Fibroblast of lung (primary cell): ENCODE measurements around the gene FAM228A.

Experiments used
- CTCF ChIP-seq, 2 donors: IDR thresholded peaks in 1 of 2; conservative IDR thresholded peaks in 1 of 2; 1 replicate in 1 of 2; 2 replicates in 1 of 2; pipeline ENCODE4 v1.5.1; 2011 to 2012; ENCODE audit warnings: low read length in 2 of 2, control low read depth in 1 of 2, inconsistent platforms in 1 of 2, low read depth in 1 of 2, mild to moderate bottlenecking in 1 of 2
- EZH2 ChIP-seq: IDR thresholded peaks from 2 replicates; pipeline ENCODE4 v1.5.1; 2012; ENCODE audit warnings: low read length, control low read depth, mild to moderate bottlenecking; ENCODE audit errors: missing control alignments

GRCh38 chr2:24205131-24205530 is 30.3 kb downstream of the FAM228A start:
- TF ChIP-seq CTCF (conservative IDR thresholded peaks at IDR 0.05 in 1 of 2, IDR thresholded peaks at IDR 0.05 in 1 of 2; ENCODE audit: low read depth in 1 of 2, low read length in 2 of 2) (no peak), EZH2 (no peak)
